ENCODE measurements around the gene CCDC142.

The CCDC142 gene

DNA sequence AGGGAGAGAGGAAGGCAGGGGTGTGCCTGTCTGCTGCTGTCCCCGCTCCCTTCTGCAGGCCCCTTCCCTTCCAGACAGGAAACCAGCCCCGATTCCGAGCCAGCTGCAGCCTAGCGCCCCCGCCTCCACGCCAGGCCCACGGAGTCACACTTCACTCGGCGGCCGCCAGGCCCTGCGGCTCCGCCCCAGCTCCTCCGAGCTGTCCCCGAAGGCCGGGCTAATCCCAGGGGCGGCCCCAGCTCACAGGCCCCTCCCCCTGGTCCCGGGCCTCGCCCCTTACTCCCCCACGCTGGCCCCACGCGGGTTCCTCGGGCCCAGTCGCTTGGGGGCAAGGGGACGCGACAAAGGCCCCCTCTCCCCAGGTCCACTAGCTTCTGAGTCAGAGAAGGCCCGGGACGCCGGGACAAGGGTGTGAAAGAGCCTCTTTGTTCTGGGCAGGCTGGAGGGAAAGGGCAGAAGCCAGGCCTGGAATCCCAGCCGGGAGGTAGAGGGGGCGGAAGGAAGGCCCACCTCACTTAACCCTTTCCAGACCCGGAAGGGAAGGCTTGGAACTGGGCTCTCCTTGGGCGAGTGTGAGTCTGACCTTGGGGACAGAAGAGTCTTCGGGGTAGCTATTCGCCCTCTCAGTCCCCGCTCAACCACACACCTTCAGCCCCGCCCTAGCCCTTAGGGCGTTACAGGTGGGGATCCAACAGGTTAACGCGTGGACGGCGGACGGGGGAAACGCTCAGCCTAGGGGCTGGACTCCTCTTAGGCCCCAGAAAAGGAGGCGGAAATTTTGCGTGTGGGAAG, 42.2 kb downstream of the CCDC142 start:
- peak; percentile 46 for DNase-seq

DNA sequence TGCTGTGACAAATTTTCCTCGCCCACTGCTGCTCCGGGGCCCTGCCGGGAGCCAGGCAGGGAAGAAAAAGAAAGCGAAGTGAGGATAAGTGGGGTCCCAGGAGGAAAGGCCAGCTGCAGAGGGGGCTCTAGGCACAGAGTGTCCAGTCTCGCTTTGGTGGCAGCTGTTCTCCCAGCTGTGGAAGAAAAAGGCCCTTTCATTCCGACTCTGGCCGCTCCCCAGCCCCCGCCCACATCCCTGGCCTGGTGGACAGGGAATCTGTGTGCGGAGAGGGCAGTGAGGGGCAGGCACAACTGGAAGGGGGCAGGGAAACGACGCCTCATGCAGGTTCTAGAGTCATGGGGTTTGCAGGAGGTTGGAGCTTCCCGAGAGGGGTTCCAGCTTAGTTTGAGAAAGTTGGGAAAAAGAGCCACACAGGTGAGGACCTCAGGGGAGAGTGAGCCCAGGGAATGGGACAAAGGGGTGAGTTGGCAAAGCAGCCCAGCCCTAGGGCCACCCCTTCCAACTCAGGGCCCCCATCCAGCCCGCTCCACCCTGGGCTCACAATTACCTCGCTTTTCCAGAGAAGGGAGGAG, 42.9 kb downstream of the CCDC142 start:
- DNase-seq = no peak

DNA sequence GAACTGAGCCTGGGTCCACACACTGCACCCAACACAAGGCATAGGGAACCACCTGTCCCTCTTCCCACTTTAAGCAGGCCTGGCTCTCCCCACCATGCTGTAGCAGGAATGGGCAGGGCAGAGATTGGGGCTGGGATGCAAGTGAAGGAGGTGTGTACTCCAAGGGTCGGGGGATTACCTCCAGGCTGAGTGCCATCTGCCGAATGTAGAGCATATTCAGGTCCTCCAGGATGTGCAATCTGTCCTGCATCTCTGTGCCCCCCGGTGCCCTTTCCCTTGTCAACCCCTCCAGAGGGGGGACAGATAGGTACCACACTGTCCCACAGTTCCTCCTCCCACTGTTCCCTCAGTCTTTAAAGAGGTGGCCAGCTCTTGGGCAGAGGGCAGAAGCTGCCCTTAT, 43.4 kb downstream of the CCDC142 start:
- no peak for DNase-seq

DNA sequence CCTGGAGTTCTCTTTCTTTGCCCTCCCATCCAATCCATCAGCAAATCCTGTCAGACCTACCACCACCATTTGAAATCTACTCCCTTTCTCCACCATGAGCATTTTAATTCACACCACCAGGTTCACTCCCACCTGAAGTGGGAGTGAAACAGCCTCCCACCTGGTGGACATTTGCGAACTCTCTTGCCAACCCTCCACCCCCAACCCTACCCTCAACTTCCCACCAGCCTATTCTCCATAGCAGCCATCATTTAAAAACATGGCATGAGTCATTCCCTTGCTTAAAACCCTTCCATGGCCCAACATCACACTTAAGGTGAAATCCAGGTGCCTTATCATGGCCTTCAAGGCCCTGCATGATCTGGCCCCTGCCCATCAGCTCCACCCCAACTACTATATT, 44.5 kb downstream of the CCDC142 start:
- no peak for DNase-seq

DNA sequence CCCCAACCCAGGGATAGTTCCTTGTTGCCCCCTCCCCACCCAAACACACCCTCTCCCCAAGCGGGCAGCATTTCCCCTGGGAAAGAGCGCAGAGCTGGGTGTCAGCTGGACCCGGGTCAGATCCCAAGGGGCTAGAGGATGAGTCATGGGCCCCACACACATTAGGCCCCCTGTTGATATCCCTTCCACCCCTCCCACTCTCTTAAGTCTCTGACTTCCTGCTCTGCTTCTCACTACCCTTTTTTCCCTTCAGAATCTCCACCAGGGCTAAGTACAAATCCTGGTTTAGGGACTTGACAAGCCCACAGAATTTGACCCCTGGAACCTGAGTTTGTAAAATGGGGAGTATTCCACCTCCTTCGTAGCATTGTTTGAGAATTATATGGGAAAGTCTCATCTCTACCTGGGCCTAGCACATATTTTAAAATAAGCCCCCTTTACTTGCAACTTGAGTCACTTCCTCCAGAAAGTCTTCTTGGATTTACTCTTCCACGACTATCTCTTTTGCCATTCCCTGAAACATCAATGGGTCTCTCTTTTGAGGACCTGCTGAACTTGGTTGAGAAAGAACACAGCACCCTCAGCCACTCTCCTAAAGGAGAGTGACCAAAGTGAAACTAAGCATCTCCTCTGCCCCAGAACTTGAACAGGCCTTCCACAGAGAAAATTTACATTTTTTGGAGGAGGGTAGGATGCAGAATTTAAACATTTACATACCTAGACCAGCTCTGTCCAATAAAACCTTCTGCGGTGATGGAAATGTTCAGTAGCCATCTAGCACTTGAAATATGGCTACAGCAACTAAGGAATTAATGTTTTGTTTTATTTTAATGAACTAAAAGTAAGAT, 45.7 kb downstream of the CCDC142 start:
- DNase-seq = no peak

DNA sequence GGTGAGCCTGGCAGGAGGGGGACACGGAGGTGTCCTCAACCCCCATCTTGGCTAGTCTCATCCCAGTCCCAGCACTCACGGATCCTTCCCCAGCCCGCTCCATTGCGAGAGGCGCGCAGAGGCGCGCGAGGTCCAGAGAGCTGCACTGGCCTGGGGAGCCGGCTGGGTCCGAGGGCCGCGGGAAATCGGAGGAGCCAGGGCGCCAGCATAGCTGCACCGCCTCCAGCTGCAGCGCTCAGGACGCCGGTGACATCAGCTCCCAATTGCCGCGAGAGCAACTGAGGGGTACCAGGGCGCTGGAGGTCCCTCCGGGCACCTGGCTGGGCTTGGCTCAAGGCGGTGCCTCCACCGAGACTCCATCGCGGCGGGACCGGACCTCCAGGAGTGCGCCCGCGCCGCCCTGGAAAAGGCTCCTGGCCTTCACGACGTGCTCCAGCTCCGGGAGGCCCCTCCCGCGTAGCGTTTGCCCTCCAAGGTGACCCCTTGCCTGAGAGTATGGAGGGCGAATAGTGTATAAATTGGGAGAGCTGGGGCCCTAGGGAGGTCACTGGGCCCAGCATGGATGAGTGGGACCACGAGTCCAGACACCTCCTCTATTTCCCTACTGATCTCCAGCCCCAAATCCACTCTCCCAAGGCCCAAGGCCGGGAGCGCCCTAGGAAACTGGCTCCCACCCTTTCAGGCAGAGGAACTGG, 46.5 kb downstream of the CCDC142 start:
- DNase-seq = no peak

DNA sequence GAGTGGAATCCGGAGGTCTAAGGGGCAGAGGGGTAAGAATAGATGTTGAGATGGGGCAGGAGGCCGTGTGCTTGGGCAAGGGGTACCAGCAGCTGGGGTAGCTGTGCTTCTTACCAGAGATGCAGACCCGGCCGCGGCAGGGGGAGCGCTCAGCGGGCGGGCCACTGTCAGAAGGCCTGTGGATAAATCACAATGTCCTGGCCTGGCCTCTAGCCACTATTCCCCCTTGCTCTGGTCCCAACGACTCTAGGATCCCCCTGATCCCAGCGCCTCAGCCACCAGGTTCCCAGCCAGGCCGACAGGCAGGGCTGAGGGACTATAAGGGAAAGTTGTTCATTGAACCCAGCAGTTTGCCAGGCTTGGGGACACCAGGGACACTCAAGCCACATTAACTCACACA, 52.3 kb downstream of the CCDC142 start:
- DNase-seq = no peak

DNA sequence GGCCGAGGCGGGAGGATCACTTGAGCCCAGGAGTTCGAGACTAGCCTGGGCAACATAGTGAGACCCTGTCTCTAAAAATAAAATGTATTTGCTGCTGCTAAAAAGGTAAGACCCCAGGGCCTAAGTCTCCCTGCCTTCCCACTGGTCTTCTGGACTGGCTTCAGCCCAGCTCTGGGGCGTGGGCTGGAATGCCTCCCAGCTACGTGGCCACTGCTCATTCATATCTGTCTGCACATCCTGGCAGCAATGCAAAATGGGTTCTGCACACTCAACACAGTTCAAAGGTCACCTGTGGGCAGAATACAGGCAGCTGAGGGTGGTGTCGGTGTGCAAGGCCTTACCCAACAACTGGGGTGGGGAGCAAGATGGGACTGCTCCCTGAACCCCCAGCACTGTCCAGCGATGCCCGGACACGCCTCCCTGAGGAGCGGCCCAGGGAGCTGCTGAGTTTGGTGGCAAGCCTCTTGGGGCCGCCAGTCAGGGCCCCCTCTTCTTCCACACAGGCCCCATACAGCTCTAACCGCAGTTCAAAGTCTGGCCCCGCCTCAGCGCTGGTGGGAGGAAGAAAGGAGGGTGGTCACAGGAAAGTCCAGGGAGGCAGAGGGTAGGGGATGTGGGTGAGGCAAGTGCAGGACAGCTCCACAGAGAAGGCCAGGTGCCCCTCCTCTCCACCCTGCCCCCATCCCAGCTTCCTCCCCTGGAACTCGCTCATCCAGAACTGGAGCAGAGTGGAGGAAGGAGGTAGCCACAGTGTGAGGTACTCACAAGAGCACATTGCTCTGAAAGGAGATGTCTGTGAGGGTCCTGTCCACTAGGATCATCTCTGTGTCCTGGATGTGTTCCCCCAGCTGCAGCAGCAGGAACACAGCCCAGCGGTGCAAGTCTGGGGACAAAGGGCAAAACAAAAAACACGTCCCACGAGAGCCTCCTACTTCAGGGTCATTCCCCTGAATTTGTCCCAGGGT, 53.0 kb downstream of the CCDC142 start:
- DNase-seq = no peak

DNA sequence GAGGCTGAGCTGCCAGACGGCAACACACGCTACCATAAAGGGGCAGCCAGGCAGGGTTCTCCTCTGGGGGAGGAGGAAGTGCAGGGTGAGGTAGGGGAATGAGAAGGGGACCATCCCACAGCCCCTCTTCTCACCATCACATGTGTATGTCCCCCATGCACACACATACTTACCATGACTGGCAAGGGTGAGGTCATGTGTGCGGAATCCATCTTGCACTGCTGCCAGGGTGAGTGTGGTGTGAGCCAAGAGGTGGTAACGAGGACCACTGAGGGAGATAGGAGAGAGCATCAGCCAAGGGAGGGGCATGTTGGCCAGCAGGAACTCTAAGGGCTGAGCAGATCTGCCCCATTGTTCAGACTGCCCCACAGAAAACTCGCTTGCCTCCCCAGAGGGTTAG, 54.1 kb downstream of the CCDC142 start:
- no peak for DNase-seq

DNA sequence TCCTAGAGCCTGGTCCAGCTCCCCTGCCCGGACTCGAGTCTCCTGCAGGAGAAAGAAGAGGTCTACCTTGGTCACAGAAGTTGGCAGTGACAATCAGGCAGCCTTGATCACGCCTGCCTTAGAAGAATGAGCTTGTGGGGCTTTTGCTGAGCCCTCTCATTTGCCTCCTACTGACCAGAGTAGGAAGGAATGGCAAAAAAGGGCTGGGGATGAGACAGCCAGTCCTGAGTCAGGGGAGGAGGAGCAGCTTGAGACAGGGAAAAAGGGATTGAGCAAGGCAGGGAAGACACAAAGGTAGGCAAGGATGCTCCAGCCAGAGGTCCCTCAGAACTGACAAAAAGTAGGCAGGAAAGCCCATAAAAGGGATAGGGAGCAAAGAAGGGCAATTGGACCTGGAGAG, 55.2 kb downstream of the CCDC142 start:
- no peak for DNase-seq

DNA sequence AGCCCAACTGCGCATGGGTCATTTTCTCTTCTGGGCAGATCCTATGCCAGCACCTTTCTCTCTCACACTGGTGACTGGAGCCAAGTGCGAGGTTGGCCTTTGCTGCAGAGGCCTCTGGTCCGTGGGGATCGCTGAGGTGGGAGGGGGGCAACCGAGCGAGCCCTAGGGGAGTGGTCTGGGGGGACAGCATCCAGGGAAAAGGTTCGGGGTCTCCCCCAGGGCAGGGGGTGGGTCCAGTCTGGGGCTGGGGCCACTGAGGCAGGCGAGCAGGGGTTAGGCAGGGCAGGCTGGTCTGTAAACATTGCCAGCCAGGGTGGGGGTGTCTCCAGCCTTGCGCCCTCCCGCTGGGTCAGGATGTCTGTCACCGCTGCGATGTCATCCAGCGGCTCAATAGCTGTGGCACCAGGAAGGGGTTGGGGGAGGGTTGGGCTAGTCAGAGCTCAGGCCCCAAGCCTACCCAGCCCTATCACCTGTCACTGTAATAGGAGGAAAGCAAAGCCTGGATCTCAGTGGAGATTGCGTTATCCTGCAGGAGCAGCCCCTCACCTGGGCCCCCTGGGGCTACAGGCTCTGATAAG, 56.5 kb downstream of the CCDC142 start:
- no peak for DNase-seq

DNA sequence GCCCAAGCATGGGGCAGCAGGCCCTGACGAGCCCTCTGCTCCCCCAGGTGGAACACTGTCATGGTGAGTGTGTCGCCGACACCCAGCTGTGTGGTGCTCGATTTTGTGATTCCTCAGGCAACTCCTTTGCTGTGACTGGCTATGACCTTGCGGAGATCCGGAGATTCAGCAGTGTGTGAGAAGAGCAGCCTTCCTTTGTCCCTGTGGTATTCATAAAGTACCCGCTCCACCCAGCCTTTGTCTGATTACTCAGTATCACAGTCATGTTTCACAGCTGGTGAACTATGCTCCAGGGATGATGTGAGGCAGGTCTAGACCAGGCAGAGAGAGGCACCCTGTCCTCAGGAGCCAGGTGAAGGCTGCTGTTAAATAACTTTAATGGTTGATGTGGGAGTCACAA, 57.3 kb downstream of the CCDC142 start:
- no peak for DNase-seq

DNA sequence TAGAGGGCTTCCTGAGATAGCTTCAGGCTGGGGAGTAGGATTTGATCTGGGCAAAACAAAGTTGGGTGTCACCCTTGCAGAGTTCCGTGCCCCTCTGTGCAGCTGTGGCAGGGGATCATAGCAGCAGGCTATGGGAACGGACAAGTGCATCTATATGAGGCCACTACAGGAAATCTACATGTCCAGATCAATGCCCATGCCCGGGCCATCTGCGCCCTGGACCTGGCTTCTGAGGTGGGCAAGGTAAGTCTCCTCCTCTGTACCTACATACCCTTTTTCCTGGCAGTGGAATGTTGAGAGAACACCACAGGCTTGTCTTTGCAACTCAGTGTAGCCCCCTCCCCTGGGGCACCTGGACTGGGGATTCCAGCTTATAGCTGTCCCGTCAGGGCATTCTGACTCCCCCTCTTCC, 57.8 kb downstream of the CCDC142 start:
- DNase-seq = no peak

DNA sequence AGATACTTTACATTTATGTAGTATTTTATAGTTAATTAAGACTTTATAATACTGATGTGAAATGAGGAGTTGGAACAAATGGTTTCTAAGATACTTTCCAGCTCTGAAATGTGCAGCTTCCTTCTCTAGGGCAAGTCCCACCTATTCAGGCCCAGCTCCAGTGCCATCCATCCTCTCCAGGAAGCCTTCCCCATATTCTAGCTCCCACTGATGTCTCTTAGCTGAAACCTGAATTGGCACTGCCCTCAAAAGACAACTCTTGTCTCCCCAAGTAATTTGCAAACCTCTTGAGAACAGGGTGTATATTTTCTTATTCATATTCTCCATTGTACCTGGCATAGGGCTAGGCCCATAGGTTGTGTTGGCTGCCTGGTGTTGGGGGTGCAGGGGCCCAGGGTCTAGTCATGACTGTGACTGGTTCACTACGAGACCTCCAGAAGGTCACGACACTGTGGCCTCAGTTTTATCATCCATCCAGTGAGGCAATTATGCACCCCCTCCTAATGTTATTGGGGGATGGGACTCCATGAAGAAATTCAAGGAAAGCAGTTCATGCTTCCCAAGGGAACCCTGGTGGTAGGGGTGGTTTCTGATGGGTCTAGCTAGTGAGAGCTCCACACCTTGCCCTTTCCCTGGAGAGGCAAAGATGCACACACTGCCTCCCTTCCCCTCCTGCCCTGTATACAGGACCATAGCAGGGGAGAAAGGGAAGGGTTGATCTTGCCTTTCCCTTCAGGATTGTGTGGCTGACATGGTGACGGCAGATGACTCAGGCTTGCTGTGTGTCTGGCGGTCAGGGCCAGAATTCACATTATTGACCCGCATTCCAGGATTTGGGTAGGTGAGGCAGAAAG, 58.4 kb downstream of the CCDC142 start:
- DNase-seq = no peak

All from CD4-positive, alpha-beta T cell treated with Interleukin-12 subunit alpha and Interleukin-12 subunit beta, for 1 hour (primary cell).